Panc1 (cell line): Measurements from ENCODE around the gene RFPL4AL1. TPM values are rescaled to one million over a fixed set of nuclear protein-coding genes. Genes with fewer than 3 reads are reported as not detected.

Source experiments
- ATAC-seq: fragments of 200-7000 bp; cut with Tn5 transposase; 2 replicates; pipeline ENCODE4 v1.9.1; 2020; ENCODE audit warnings: mild to moderate bottlenecking, moderate library complexity
- BruUV-seq: library from RNA; stranded (reverse); fragments of 400-500 nt; replicated peaks from 2 replicates; lab custom pipeline; 2021; lab: Mats Ljungman, UMichigan
- CTCF ChIA-PET: fragments of 300-600 bp; sonication (Branson Sonifier 250); formaldehyde crosslinking; loops from one replicate; lab custom pipeline; 2022; ENCODE audit warnings: antibody characterized with exemption; lab: Charles Lee
- POLR2A ChIA-PET: fragments of 300-600 bp; sonication (Branson Sonifier 250); formaldehyde crosslinking; loops from one replicate; lab custom pipeline; 2022; ENCODE audit warnings: antibody characterized with exemption; lab: Charles Lee
- DNase-seq: peaks from one replicate; pipeline ENCODE4 v3.0.0-alpha.2; 2010; ENCODE audit warnings: low read depth, low spot score
- H3K27ac ChIP-seq: 2 replicates; pipeline ENCODE4 v1.5.1; 2011; ENCODE audit warnings: mild to moderate bottlenecking, low read length, inconsistent platforms
- H3K27me3 ChIP-seq: fragments of 200-500 bp; sonication (Bioruptor generic); 2 replicates; pipeline ENCODE4 v1.6.0; 2014; ENCODE audit warnings: low read length, inconsistent platforms; ENCODE audit not compliant: control insufficient read depth, insufficient read depth
- H3K36me3 ChIP-seq: fragments of 200-500 bp; sonication (Bioruptor generic); 2 replicates; pipeline ENCODE4 v1.5.1; 2014; ENCODE audit warnings: inconsistent platforms, mild to moderate bottlenecking, low read length, moderate library complexity; ENCODE audit not compliant: control insufficient read depth, insufficient read depth
- H3K4me1 ChIP-seq: 2 replicates; pipeline ENCODE4 v1.5.1; 2011; ENCODE audit warnings: inconsistent platforms, mild to moderate bottlenecking, low read length, moderate library complexity; ENCODE audit not compliant: control insufficient read depth, insufficient read depth
- H3K4me3 ChIP-seq, 2 experiments: 2 replicates each; pipeline ENCODE4 v1.5.1; 2011 to 2012; ENCODE audit warnings: low read depth in 2 of 2, low read length in 2 of 2, mild to moderate bottlenecking in 2 of 2, inconsistent platforms in 1 of 2, moderate library complexity in 1 of 2
- H3K9me3 ChIP-seq: fragments of 200-500 bp; sonication (Bioruptor generic); 2 replicates; pipeline ENCODE4 v1.5.1; 2014; ENCODE audit warnings: low read depth, mild to moderate bottlenecking, inconsistent platforms, low read length, moderate library complexity; ENCODE audit not compliant: control insufficient read depth, insufficient read depth
- POLR2AphosphoS5 ChIP-seq: IDR thresholded peaks from 2 replicates; pipeline ENCODE4 v1.6.1; 2012; ENCODE audit warnings: mild to moderate bottlenecking, low read depth, low read length, moderate library complexity
- SIN3A ChIP-seq: IDR thresholded peaks from 2 replicates; pipeline ENCODE4 v1.6.1; 2012; ENCODE audit warnings: low read depth, mild to moderate bottlenecking, low read length, moderate library complexity, borderline replicate concordance; ENCODE audit not compliant: insufficient read depth
- TCF7L2 ChIP-seq: IDR thresholded peaks from 2 replicates; pipeline ENCODE4 v1.6.1; 2011; ENCODE audit warnings: mild to moderate bottlenecking, low read depth, low read length, inconsistent platforms
- in situ Hi-C: cut with HindIII; loops from 2 replicates; pipeline ENCODE4 v1.10.0; 2016; ENCODE audit warnings: low sequenced_read_pairs, low pct_unique_long_range_greater_than_20kb
- intact Hi-C: fragments of 100-400 bp; cut with micrococcal nuclease; formaldehyde crosslinking; loops from one replicate; pipeline ENCODE4 v1.10.0; 2022; ENCODE audit not compliant: unreplicated experiment
- total RNA-seq: library from RNA; stranded (reverse); gene quantifications from one replicate; pipeline ENCODE4 v1.2.1, GENCODE V29; 2021; ENCODE audit not compliant: unreplicated experiment
- TF ChIP-seq, protein P1 (sequence below): fragments of 450-650 bp; IDR thresholded peaks from 2 replicates; pipeline ENCODE4 v1.5.1; 2017; ENCODE audit warnings: mild to moderate bottlenecking
- TF ChIP-seq, protein P2 (sequence below), 2 experiments: IDR thresholded peaks; 2 replicates each; pipeline ENCODE4 v1.6.1; 2011 to 2012; ENCODE audit warnings: low read depth in 2 of 2, control low read depth in 1 of 2, low read length in 1 of 2, mild to moderate bottlenecking in 1 of 2, moderate library complexity in 1 of 2; ENCODE audit not compliant: insufficient read depth in 1 of 2

The RFPL4AL1 gene
- total RNA-seq, 1 experiment from 2014 or later, result not detected

DNA sequence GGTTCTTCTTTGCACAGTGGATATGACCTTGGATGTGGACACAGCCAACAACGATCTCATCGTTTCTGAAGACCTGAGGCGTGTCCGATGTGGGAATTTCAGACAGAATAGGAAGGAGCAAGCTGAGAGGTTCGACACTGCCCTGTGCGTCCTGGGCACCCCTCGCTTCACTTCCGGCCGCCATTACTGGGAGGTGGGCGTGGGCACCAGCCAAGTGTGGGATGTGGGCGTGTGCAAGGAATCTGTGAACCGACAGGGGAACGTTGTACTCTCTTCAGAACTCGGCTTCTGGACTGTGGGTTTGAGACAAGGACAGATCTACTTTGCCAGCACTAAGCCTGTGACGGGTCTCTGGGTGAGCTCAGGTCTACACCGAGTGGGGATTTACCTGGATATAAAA is 9.4 kb downstream of the RFPL4AL1 start:
- Histone ChIP-seq H3K4me3 (no peak overlapping the region), H3K27me3 (peaks cover 6% of the 10 kb centered on the region; the same call in 1 of the 2 replicates), H3K4me1 (0 out of 2 replicates have a peak, but pooled peaks cover 3% of the 10 kb centered on the region), H3K36me3 (no peaks in the 10 kb centered on the region), H3K27ac (no peak overlapping the region), H3K9me3 (no peaks in the 10 kb centered on the region)
- CTCF ChIA-PET, result no interaction called here
- no TSS peak for BruUV-seq
- intact Hi-C loops (no loop called here), in situ Hi-C loops (no loop called here)
- POLR2A ChIA-PET, result no interaction called here
- ATAC-seq, result no peak
- TF ChIP-seq, protein P1, sequence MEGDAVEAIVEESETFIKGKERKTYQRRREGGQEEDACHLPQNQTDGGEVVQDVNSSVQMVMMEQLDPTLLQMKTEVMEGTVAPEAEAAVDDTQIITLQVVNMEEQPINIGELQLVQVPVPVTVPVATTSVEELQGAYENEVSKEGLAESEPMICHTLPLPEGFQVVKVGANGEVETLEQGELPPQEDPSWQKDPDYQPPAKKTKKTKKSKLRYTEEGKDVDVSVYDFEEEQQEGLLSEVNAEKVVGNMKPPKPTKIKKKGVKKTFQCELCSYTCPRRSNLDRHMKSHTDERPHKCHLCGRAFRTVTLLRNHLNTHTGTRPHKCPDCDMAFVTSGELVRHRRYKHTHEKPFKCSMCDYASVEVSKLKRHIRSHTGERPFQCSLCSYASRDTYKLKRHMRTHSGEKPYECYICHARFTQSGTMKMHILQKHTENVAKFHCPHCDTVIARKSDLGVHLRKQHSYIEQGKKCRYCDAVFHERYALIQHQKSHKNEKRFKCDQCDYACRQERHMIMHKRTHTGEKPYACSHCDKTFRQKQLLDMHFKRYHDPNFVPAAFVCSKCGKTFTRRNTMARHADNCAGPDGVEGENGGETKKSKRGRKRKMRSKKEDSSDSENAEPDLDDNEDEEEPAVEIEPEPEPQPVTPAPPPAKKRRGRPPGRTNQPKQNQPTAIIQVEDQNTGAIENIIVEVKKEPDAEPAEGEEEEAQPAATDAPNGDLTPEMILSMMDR, result no peak
- no peak for TF ChIP-seq TCF7L2
- TF ChIP-seq, protein P2, sequence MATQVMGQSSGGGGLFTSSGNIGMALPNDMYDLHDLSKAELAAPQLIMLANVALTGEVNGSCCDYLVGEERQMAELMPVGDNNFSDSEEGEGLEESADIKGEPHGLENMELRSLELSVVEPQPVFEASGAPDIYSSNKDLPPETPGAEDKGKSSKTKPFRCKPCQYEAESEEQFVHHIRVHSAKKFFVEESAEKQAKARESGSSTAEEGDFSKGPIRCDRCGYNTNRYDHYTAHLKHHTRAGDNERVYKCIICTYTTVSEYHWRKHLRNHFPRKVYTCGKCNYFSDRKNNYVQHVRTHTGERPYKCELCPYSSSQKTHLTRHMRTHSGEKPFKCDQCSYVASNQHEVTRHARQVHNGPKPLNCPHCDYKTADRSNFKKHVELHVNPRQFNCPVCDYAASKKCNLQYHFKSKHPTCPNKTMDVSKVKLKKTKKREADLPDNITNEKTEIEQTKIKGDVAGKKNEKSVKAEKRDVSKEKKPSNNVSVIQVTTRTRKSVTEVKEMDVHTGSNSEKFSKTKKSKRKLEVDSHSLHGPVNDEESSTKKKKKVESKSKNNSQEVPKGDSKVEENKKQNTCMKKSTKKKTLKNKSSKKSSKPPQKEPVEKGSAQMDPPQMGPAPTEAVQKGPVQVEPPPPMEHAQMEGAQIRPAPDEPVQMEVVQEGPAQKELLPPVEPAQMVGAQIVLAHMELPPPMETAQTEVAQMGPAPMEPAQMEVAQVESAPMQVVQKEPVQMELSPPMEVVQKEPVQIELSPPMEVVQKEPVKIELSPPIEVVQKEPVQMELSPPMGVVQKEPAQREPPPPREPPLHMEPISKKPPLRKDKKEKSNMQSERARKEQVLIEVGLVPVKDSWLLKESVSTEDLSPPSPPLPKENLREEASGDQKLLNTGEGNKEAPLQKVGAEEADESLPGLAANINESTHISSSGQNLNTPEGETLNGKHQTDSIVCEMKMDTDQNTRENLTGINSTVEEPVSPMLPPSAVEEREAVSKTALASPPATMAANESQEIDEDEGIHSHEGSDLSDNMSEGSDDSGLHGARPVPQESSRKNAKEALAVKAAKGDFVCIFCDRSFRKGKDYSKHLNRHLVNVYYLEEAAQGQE (IDR thresholded peaks at IDR 0.05; ENCODE audit: insufficient read depth in 1 of 2, low read depth in 2 of 2, low read length in 1 of 2), result no peak
- no peak for TF ChIP-seq POLR2AphosphoS5
- TF ChIP-seq SIN3A, result no peak
- DNase-seq, result no peak

DNA sequence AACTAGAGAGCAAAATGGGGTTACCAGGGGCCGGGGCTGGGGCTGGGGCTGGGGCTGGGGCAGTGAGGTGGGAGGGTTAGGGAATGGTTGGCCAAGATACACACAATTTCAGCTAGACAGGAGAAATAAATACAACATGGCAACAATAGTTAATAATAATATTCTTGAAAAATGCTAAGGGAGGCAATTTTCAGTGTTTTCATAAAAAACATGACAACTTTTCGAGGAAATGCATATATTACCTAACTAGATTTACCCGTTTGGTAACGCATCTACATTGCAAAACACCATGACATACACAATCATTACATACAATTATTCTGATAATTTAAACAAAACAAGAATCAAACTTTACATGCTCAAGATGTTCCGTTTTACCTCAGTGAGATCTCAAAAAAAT is 12.2 kb downstream of the RFPL4AL1 start:
- H3K27me3 ChIP-seq, result peaks cover 8% of the 10 kb centered on the region
- POLR2A ChIA-PET, result no interaction called here
- H3K36me3 ChIP-seq, result no peaks in the 10 kb centered on the region
- no peak overlapping the region for H3K27ac ChIP-seq
- no peak for TF ChIP-seq SIN3A
- TF ChIP-seq TCF7L2, result no peak
- TF ChIP-seq, protein P2 (IDR thresholded peaks at IDR 0.05; ENCODE audit: insufficient read depth in 1 of 2, low read depth in 2 of 2, low read length in 1 of 2), result no peak
- TF ChIP-seq, protein P1, result no peak
- TF ChIP-seq POLR2AphosphoS5, result no peak
- H3K4me3 ChIP-seq, result no peak overlapping the region
- CTCF ChIA-PET, result no interaction called here
- no peak for ATAC-seq
- in situ Hi-C loops (no loop called here), intact Hi-C loops (no loop called here)
- 0 out of 2 replicates have a peak, but pooled peaks cover 3% of the 10 kb centered on the region for H3K4me1 ChIP-seq
- DNase-seq, result no peak
- no peaks in the 10 kb centered on the region for H3K9me3 ChIP-seq
- BruUV-seq, result no TSS peak
